HG03342 (cell line): ENCODE results near the gene FYCO1.
"Not testable (repeated sequence)": the region's sequence is repeated elsewhere in the genome, so short reads cannot be mapped to it uniquely, and the experiment has no call there.

Experiments
- ATAC-seq: cut with Tn5 transposase; IDR thresholded peaks from one replicate; pipeline ENCODE4 v1.9.1; 2021; ENCODE audit warnings: mild to moderate bottlenecking, moderate library complexity; ENCODE audit not compliant: unreplicated experiment

Gene FYCO1

GRCh38 chr3:45995236-45996192, at the start of gene FYCO1:
Gene FYCO1 (minus strand): TSS chr3:45995824. CDS start chr3:45984910, 10,914 bp downstream.
- peak; percentile 94 for ATAC-seq

GRCh38 chr3:46038916-46039315, 43.3 kb upstream of the FYCO1 start:
- ATAC-seq = no peak

- not testable (repeated sequence) for ATAC-seq
These were observed 42.4 kb upstream of the FYCO1 start for GRCh38 chr3:46038071-46038470.

GRCh38 chr3:46036191-46036590, 40.6 kb upstream of the FYCO1 start:
- no peak for ATAC-seq

GRCh38 chr3:46031747-46032146, 36.1 kb upstream of the FYCO1 start:
- no peak for ATAC-seq

- ATAC-seq = no peak
These were observed 35.6 kb upstream of the FYCO1 start for GRCh38 chr3:46031269-46031668.

- no peak for ATAC-seq
These were observed 35.0 kb upstream of the FYCO1 start for GRCh38 chr3:46030626-46031025.

- ATAC-seq = peak; percentile 51
These were observed 34.4 kb upstream of the FYCO1 start for GRCh38 chr3:46029953-46030543.

GRCh38 chr3:46027736-46028397, 32.2 kb upstream of the FYCO1 start:
- ATAC-seq = no peak

GRCh38 chr3:46027021-46027705, 31.5 kb upstream of the FYCO1 start, which contains the start of gene XCR1:
Gene XCR1 (minus strand): TSS chr3:46027483. CDS start chr3:46021947, 5,536 bp downstream.
- ATAC-seq = no peak

- no peak for ATAC-seq
These were observed 29.5 kb upstream of the FYCO1 start for GRCh38 chr3:46025139-46025538.

GRCh38 chr3:46024131-46024530, 28.5 kb upstream of the FYCO1 start:
- ATAC-seq = no peak

- ATAC-seq = no peak
These were observed 27.5 kb upstream of the FYCO1 start for GRCh38 chr3:46022909-46023785.

GRCh38 chr3:46021516-46021915, 25.9 kb upstream of the FYCO1 start:
- no peak for ATAC-seq

GRCh38 chr3:46020766-46021510, 25.3 kb upstream of the FYCO1 start:
- ATAC-seq = no peak

GRCh38 chr3:46019707-46020106, 24.1 kb upstream of the FYCO1 start:
- ATAC-seq = no peak

GRCh38 chr3:46017720-46018119, 22.1 kb upstream of the FYCO1 start:
- no peak for ATAC-seq

GRCh38 chr3:46013316-46014094, 17.9 kb upstream of the FYCO1 start:
- ATAC-seq = no peak
